Adrenal gland (tissue), 12 donors: ENCODE measurements around the gene TENM4. TPM values are rescaled to one million over a fixed set of nuclear protein-coding genes. Genes with fewer than 3 reads are reported as not detected.

Source experiments
- DNase-seq, 7 donors: peaks; one replicate each; pipeline ENCODE4 v3.0.0-alpha.2; 2019 to 2020
- H3K27ac ChIP-seq, 5 donors: fragments of 200-600 bp; sonication (generic) in 4 of 5; 1 replicate in 3 of 5; 2 replicates in 2 of 5; pipeline versions ENCODE4 v1.5.1 to v1.8.0; 2016 to 2020; ENCODE audit warnings: mild to moderate bottlenecking in 1 of 5
- H3K27me3 ChIP-seq: fragments of 200-600 bp; 2 replicates; pipeline ENCODE4 v1.8.0; 2021
- H3K36me3 ChIP-seq, 2 donors: fragments of 200-600 bp; replicated peaks in 1 of 2; 1 replicate in 1 of 2; 2 replicates in 1 of 2; pipeline versions ENCODE4 v1.5.1 to v1.8.0; 2018 to 2022
- H3K4me1 ChIP-seq, 2 donors: fragments of 200-600 bp; replicated peaks in 1 of 2; 1 replicate in 1 of 2; 2 replicates in 1 of 2; pipeline versions ENCODE4 v1.5.1 to v1.8.0; 2018 to 2021
- H3K4me3 ChIP-seq, 4 donors: fragments of 200-600 bp; sonication (generic) in 3 of 4; one replicate each; pipeline ENCODE4 v1.5.1; 2016 to 2018
- H3K9me3 ChIP-seq, 3 donors: fragments of 200-600 bp; sonication (generic) in 1 of 3; replicated peaks in 1 of 3; 1 replicate in 2 of 3; 2 replicates in 1 of 3; pipeline versions ENCODE4 v1.5.1 to v1.8.0; 2016 to 2021
- CTCF ChIP-seq, 6 experiments: fragments of 450-650 bp in 4 of 6; fragments of 200-600 bp in 2 of 6; sonication (generic) in 1 of 6; IDR thresholded peaks; 1 replicate in 5 of 6; 2 replicates in 1 of 6; pipeline versions ENCODE4 v1.5.1 to v1.8.0; 2016 to 2021; ENCODE audit warnings: antibody characterized with exemption in 6 of 6, mild to moderate bottlenecking in 2 of 6, moderate library complexity in 1 of 6
- POLR2A ChIP-seq, 2 donors: fragments of 450-650 bp; IDR thresholded peaks; one replicate each; pipeline ENCODE4 v1.6.1; 2017; ENCODE audit warnings: antibody characterized with exemption in 2 of 2, mild to moderate bottlenecking in 2 of 2, moderate library complexity in 1 of 2
- WGBS, 4 donors: extraction: QIAGEN DNeasy Blood & Tissue Kit in 2 of 4; methylation state at CpG; one replicate each; pipeline versions ENCODE4 v1.1.5 to v1.1.7; 2013 to 2017; 5-methylcytosine and 5-hydroxymethylcytosine counted together
- intact Hi-C, 2 donors: fragments of 100-400 bp; cut with DNase I; formaldehyde crosslinking; loops; one replicate each; pipeline versions ENCODE4 v1.14.1 to v1.15.0; 2022 to 2023
- polyA plus RNA-seq, 3 donors: library from polyadenylated mRNA; stranded (reverse); fragments of 200-250 nt in 2 of 3; fragments of 350-450 nt in 1 of 3; fragmentation: Illumina TruSeq in 1 of 3; extraction: RNeasy Lipid Tissue Mini Kit (QIAGEN cat#74804) in 1 of 3; gene quantifications; one replicate each; pipeline ENCODE4 v1.2.3, GENCODE V29; 2013 to 2014
- total RNA-seq, 9 donors: library from RNA; depleted of rRNA in 4 of 9; stranded (reverse); fragments of >200 nt in 4 of 9; fragments of 120-200 nt in 1 of 9; fragmentation: NEBNext Ultra II Directional in 1 of 9; extraction: Animal tissue kit (Norgen Biotek cat#: 25700) in 1 of 9; gene quantifications; one replicate each; pipeline versions ENCODE4 v1.1.0 to v1.2.4, GENCODE V29; 2013 to 2023
- donor health status: healthy with polysubstance abuse.
- donor health status: Bipolar disorder and iron deficiency.
- donor health status: DM: yes; HTN: yes; CAD: no.
- donor health status: DM: no; HTN: no; CAD: no.
- donor health status: DM: no; HTN: no; CAD: no.
- donor health status: DM: yes; HTN: yes; CAD: no.

Gene TENM4
- total and polyA plus RNA-seq, 12 donors, result 0.74 to 24.9 (median 6.7) TPM

GRCh38 chr11:79249295-79249993, 191.4 kb downstream of the TENM4 start:
- H3K27me3 ChIP-seq, result no peaks in the 10 kb centered on the region
- intact Hi-C loops, result no loop called here
- DNase-seq, result peak in 1 of 7 donors; percentile 12
- H3K27ac ChIP-seq, result no peak overlapping the region
- 75 to 84% (median 76%) methylated on average over 5 of the region's 5 CpGs for WGBS, 4 donors
- H3K36me3 ChIP-seq, result no peaks in the 10 kb centered on the region
- no peak overlapping the region for H3K4me3 ChIP-seq
- peaks cover 6 to 7% of the 10 kb centered on the region in 2 donors for H3K4me1 ChIP-seq
- no peaks in the 10 kb centered on the region for H3K9me3 ChIP-seq
- TF ChIP-seq POLR2A (IDR thresholded peaks at IDR 0.05), result no peak
- no peak for TF ChIP-seq CTCF (IDR thresholded peaks at IDR 0.05)

GRCh38 chr11:79244798-79245197, 196.0 kb downstream of the TENM4 start:
- peak in 1 of 7 donors; percentile 24 for DNase-seq
- Histone ChIP-seq H3K4me3 (no peak overlapping the region), H3K4me1 (peaks cover 6 to 7% of the 10 kb centered on the region in 2 donors), H3K27me3 (no peaks in the 10 kb centered on the region), H3K9me3 (no peaks in the 10 kb centered on the region), H3K27ac (peak overlapping the region in 4 of 5 donors; percentile 17 to 74 (median 51)), H3K36me3 (no peaks in the 10 kb centered on the region)
- 24 to 50% (median 32%) methylated on average over 2 of the region's 2 CpGs for WGBS, 4 donors
- intact Hi-C loops, result no loop called here
- TF ChIP-seq CTCF (IDR thresholded peaks at IDR 0.05) (no peak), POLR2A (IDR thresholded peaks at IDR 0.05) (no peak)

GRCh38 chr11:79244241-79244772, 196.5 kb downstream of the TENM4 start:
- 33 to 55% (median 46%) methylated on average over 6 of the region's 6 CpGs for whole genome bisulfite sequencing, 4 donors
- intact Hi-C loops, result no loop called here
- TF ChIP-seq CTCF (IDR thresholded peaks at IDR 0.05), result no peak
- no peak for TF ChIP-seq POLR2A (IDR thresholded peaks at IDR 0.05)
- peak in 4 of 7 donors; percentile 33 to 54 (median 44) for DNase-seq
- Histone ChIP-seq H3K27me3 (no peaks in the 10 kb centered on the region), H3K36me3 (no peaks in the 10 kb centered on the region), H3K4me3 (no peak overlapping the region), H3K4me1 (peaks cover 6 to 7% of the 10 kb centered on the region in 2 donors), H3K9me3 (no peaks in the 10 kb centered on the region), H3K27ac (peak overlapping the region in 4 of 5 donors; percentile 17 to 80 (median 51))

GRCh38 chr11:79243422-79244210, 197.2 kb downstream of the TENM4 start:
- intact Hi-C loops, result no loop called here
- TF ChIP-seq CTCF (IDR thresholded peaks at IDR 0.05), result no peak
- no peak for TF ChIP-seq POLR2A (IDR thresholded peaks at IDR 0.05)
- Histone ChIP-seq H3K27me3 (no peaks in the 10 kb centered on the region), H3K36me3 (no peaks in the 10 kb centered on the region), H3K9me3 (no peaks in the 10 kb centered on the region), H3K4me1 (peaks cover 6 to 7% of the 10 kb centered on the region in 2 donors), H3K27ac (peak overlapping the region in 3 of 5 donors; percentile 15 to 80 (median 38)), H3K4me3 (no peak overlapping the region)
- 81 to 87% (median 84%) methylated on average over 16 of the region's 16 CpGs for WGBS, 4 donors
- DNase-seq, result no peak
